Duodenal mucosa (tissue), 2 donors: ENCODE measurements around the gene ARL6IP4.
"Not testable (repeated sequence)": the region's sequence is repeated elsewhere in the genome, so short reads cannot be mapped to it uniquely, and the experiment has no call there.

Source experiments
- H3K27ac ChIP-seq: one replicate; pipeline ENCODE4 v1.7.0; 2013; ENCODE audit warnings: low read depth, low read length
- H3K27me3 ChIP-seq, 2 donors: one replicate each; pipeline ENCODE4 v1.7.0; 2013; ENCODE audit warnings: low read length in 2 of 2, control low read depth in 1 of 2; ENCODE audit not compliant: insufficient read depth in 2 of 2, control insufficient read depth in 1 of 2
- H3K36me3 ChIP-seq, 2 donors: one replicate each; pipeline ENCODE4 v1.7.0; 2013; ENCODE audit warnings: low read length in 2 of 2, control low read depth in 1 of 2; ENCODE audit not compliant: insufficient read depth in 2 of 2, control insufficient read depth in 1 of 2
- H3K4me1 ChIP-seq, 2 donors: one replicate each; pipeline ENCODE4 v1.7.0; 2013; ENCODE audit warnings: low read length in 2 of 2, control low read depth in 1 of 2; ENCODE audit not compliant: insufficient read depth in 2 of 2, control insufficient read depth in 1 of 2
- H3K4me3 ChIP-seq, 2 donors: one replicate each; pipeline ENCODE4 v1.7.0; 2013; ENCODE audit warnings: low read length in 2 of 2, low read depth in 1 of 2
- H3K9ac ChIP-seq, 2 donors: one replicate each; pipeline ENCODE4 v1.7.0; 2013; ENCODE audit warnings: low read length in 2 of 2, low read depth in 1 of 2
- H3K9me3 ChIP-seq, 2 donors: one replicate each; pipeline ENCODE4 v1.7.0; 2013; ENCODE audit warnings: low read length in 2 of 2, control low read depth in 1 of 2; ENCODE audit not compliant: control insufficient read depth in 1 of 2

The ARL6IP4 gene

GRCh38 chr12:123010110-123010509, 29.6 kb downstream of the ARL6IP4 start:
- H3K36me3 ChIP-seq: peaks cover 3 to 35% of the 10 kb centered on the region in 2 donors
- no peak overlapping the region for H3K27ac ChIP-seq
- no peak overlapping the region for H3K4me3 ChIP-seq
- H3K4me1 ChIP-seq: no peaks in the 10 kb centered on the region
- H3K9me3 ChIP-seq: no peaks in the 10 kb centered on the region
- no peaks in the 10 kb centered on the region for H3K27me3 ChIP-seq
- no peak overlapping the region for H3K9ac ChIP-seq

- H3K9me3 ChIP-seq: no peaks in the 10 kb centered on the region
- H3K36me3 ChIP-seq: peaks cover 3 to 34% of the 10 kb centered on the region in 2 donors
Observed at GRCh38 chr12:123010681-123011080, 30.2 kb downstream of the ARL6IP4 start.

DNA sequence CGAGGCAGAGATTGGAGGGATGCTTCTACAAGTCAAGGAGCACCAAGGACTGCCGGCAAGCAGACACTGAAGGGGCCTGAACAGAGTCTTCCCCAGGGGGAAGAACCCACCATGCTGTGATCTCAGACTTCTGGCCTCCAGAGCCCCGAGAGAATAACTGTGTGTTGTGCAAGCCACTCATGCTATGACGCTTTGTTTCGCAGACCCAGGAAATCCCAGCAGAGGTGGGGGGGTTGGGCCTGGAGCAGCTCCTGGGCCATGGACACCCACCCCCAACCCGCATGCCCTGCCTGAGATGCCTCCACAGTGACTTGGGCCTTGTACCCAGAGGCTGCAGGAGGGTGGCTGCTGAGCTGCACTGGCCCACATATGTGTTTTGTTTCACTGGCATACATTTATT, 31.2 kb downstream of the ARL6IP4 start:
- Histone ChIP-seq H3K27ac (no peak overlapping the region), H3K4me3 (no peak overlapping the region), H3K4me1 (no peaks in the 10 kb centered on the region), H3K27me3 (no peaks in the 10 kb centered on the region), H3K9ac (no peak overlapping the region), H3K36me3 (peaks cover 3 to 34% of the 10 kb centered on the region in 2 donors), H3K9me3 (no peaks in the 10 kb centered on the region)

More at GRCh38 chr12:123010681-123011080, 30.2 kb downstream of the ARL6IP4 start:
- H3K9ac ChIP-seq: no peak overlapping the region
- no peaks in the 10 kb centered on the region for H3K4me1 ChIP-seq
- no peak overlapping the region for H3K4me3 ChIP-seq
- no peak overlapping the region for H3K27ac ChIP-seq
- H3K27me3 ChIP-seq: no peaks in the 10 kb centered on the region

GRCh38 chr12:123013185-123014095, 33.0 kb downstream of the ARL6IP4 start:
- Histone ChIP-seq H3K4me3 (no peak overlapping the region), H3K36me3 (peaks cover 3 to 22% of the 10 kb centered on the region in 2 donors), H3K9me3 (no peaks in the 10 kb centered on the region), H3K27me3 (no peaks in the 10 kb centered on the region), H3K4me1 (no peaks in the 10 kb centered on the region), H3K27ac (no peak overlapping the region), H3K9ac (no peak overlapping the region)

DNA sequence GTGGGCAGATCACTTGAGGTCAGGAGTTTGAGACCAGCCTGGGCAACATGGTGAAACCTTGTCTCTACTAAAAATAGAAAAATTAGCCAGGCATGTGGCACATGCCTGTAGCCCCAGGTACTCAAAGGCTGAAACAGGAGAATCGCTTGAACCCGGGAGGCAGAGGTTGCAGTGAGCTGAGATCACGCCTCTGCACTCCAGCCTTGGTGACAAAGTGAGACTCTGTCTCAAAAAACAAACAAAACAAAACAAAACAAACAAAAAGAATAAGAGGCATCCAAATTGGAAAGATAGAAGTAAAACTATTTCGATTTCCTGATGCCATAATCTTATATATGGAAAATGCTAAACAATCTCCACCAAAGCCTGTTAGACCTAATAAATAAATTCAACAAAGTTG, 34.0 kb downstream of the ARL6IP4 start:
- not testable (repeated sequence) for H3K9me3 ChIP-seq, H3K4me1 ChIP-seq, H3K27me3 ChIP-seq, H3K4me3 ChIP-seq, H3K27ac ChIP-seq, H3K9ac ChIP-seq
- peaks cover 0 to 11% of the 10 kb centered on the region in 2 donors for H3K36me3 ChIP-seq

DNA sequence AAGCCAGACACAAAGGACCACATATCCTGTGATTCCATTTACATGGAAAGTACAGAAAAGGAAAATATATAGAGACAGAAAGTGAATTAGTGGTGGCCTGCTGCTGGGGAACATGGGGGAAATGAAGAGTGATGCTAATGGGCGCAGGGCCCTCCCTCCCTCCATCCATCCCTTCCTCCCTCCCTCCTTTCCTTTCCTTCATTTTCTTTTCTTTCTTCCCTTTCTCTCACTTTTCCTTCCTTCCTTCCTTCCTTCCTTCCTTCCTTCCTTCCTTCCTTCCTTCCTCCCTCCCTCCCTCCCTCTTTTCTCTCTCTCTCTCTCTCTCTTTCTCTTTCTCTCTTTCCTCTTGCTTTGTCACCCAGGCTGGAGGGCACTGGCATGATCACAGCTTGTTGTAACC, 37.3 kb downstream of the ARL6IP4 start:
- H3K9me3 ChIP-seq: no peaks in the 10 kb centered on the region
- H3K9ac ChIP-seq: no peak overlapping the region
- H3K27me3 ChIP-seq: no peaks in the 10 kb centered on the region
- H3K4me3 ChIP-seq: no peak overlapping the region
- no peaks in the 10 kb centered on the region for H3K36me3 ChIP-seq
- H3K4me1 ChIP-seq: no peaks in the 10 kb centered on the region
- no peak overlapping the region for H3K27ac ChIP-seq

- Histone ChIP-seq H3K27ac (no peak overlapping the region), H3K36me3 (no peaks in the 10 kb centered on the region), H3K9ac (no peak overlapping the region), H3K9me3 (no peaks in the 10 kb centered on the region), H3K4me1 (no peaks in the 10 kb centered on the region), H3K27me3 (no peaks in the 10 kb centered on the region), H3K4me3 (no peak overlapping the region)
Observed at GRCh38 chr12:123019841-123020138, 39.3 kb downstream of the ARL6IP4 start.

DNA sequence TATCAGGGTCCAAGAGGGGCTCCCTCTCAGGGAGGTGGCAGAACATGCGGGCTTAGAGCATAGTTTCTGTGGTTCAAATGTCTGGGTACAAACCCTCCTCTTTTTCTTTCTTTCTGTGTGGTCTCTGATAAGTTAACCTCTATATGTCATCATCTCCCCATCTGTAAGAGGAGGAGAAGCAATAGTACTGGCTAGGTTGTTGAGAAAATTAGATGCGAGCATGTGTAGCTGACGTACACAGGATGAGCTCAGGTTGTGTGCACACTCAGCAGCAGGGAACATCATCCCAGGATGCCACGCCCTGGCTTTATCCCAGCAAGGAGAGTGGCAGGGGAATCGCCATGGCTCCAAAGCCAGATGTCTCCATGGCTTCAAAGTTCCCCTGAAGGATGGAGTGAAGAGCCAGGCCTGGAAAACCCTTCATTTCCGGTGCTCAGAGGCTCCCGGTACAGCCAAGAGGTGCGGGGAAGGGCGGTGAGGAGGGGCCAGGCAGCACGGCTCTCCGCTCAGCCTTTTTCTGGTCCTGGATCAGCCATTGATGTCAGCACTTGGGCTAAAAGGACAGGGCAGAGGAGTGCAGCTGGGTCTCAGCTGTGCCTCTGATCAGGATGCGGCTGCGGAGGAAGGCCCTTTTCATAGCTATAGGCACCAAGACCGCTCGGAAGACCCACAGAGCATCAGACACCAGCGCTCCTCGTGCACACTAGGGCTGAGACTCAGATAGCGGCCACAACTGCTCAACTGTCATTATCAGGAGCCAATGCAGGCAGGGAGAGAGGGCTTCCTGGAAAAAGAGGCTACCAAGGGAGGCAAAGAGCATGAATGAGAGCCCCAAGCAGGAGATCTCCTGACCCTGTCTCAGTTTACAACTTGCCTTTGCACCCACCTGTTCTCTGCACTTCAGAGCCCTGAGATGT, 41.5 kb downstream of the ARL6IP4 start:
- Histone ChIP-seq H3K4me1 (no peaks in the 10 kb centered on the region), H3K9ac (no peak overlapping the region), H3K27me3 (no peaks in the 10 kb centered on the region), H3K4me3 (no peak overlapping the region), H3K9me3 (no peaks in the 10 kb centered on the region), H3K36me3 (peaks cover 3 to 4% of the 10 kb centered on the region in 2 donors), H3K27ac (no peak overlapping the region)

DNA sequence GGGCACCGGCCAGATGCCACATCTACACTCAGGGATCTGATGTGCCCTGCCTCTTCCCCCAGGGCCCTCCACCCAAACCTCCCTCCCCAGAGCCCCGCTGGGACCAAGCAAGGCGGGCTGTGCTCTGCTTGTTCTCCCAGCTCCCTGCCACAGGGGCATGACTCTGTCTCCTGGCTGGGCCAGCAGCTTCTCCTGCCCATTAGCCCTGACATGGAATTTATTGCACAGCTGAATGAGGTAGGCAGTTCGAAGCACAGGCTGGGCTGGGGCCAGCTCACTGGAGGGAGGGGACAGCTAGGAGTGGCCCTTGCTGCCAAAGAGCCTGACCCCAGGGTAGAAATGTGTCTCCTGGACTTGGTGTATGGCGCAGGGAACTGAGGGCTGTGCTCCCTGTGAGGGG, 42.4 kb downstream of the ARL6IP4 start:
- Histone ChIP-seq H3K4me1 (no peaks in the 10 kb centered on the region), H3K36me3 (peaks cover 5 to 11% of the 10 kb centered on the region in 2 donors), H3K27ac (no peak overlapping the region), H3K27me3 (no peaks in the 10 kb centered on the region), H3K9me3 (no peaks in the 10 kb centered on the region), H3K4me3 (no peak overlapping the region), H3K9ac (no peak overlapping the region)

- Histone ChIP-seq H3K4me1 (no peaks in the 10 kb centered on the region), H3K4me3 (no peak overlapping the region), H3K36me3 (peaks cover 5 to 14% of the 10 kb centered on the region in 2 donors), H3K9me3 (no peaks in the 10 kb centered on the region), H3K27ac (no peak overlapping the region), H3K27me3 (no peaks in the 10 kb centered on the region), H3K9ac (no peak overlapping the region)
Observed at GRCh38 chr12:123024819-123025391, 44.4 kb downstream of the ARL6IP4 start.
